IPS DF 6.9 (cell line): ENCODE results near the gene DSCAM.

Experiments
- DNase-seq: peaks from one replicate; pipeline ENCODE4 v3.0.0-alpha.2; 2013; ENCODE audit warnings: low read depth, low spot score
- H3K27ac ChIP-seq: one replicate; pipeline ENCODE4 v1.5.1; 2013; ENCODE audit warnings: low read length, control low read depth
- H3K27me3 ChIP-seq: 2 replicates; pipeline ENCODE4 v1.6.1; 2013; ENCODE audit warnings: mild to moderate bottlenecking, low read length; ENCODE audit not compliant: control insufficient read depth, insufficient read depth
- H3K36me3 ChIP-seq: 2 replicates; pipeline ENCODE4 v1.6.1; 2013; ENCODE audit warnings: low read length; ENCODE audit not compliant: control insufficient read depth, insufficient read depth
- H3K4me1 ChIP-seq: 2 replicates; pipeline ENCODE4 v1.6.1; 2013; ENCODE audit warnings: low read length; ENCODE audit not compliant: control insufficient read depth, insufficient read depth
- H3K4me3 ChIP-seq: 2 replicates; pipeline ENCODE4 v1.5.1; 2013; ENCODE audit warnings: mild to moderate bottlenecking, low read length
- H3K9me3 ChIP-seq: 2 replicates; pipeline ENCODE4 v1.6.1; 2013; ENCODE audit warnings: low read length, inconsistent platforms; ENCODE audit not compliant: control insufficient read depth, insufficient read depth
- WGBS: extraction: QIAGEN DNeasy Blood & Tissue Kit; methylation state at CpG from one replicate; pipeline ENCODE4 v1.1.7; 2013; ENCODE audit warnings: mixed read lengths, missing lambda C conversion rate; ENCODE audit not compliant: insufficient read length, insufficient coverage; 5-methylcytosine and 5-hydroxymethylcytosine counted together

DSCAM gene

DNA sequence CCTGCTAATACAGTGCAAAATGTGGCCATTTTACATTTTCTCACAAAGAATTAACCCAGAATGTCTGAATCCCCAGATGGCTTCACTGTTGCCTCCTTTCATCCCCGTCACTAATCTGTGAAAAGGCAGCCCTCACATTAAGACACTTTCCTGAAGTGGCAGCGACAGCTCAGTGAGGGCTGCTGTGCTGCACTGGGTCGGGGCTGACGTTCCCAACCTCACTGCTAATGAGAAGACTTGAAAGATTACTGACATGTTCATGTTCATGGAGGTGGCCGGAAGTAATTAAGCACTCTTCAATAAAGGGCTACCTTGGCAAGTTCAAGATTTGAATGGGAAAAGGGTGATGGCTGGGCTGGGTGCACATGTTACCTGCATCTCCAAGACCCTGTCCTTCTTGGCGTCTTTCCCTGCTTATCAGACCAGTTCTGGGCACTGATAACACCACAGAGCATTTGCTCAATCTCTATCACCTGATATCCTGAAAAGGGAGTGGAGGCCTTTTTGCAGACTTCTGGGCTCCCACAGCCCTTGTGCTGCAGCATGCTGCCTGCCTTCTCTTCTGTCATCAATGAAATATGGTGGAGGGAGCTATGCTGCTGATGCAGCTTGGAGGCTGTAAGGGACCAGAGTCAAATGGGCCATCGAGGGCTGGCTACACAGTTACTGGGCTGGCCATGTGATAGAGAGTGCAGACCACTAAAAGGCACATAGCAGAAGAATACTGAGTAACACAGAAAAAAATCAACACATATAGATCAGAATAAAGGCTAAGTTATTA, 596.3 kb downstream of the DSCAM start:
- no peaks in the 10 kb centered on the region for H3K27me3 ChIP-seq
- DNase-seq, result no peak
- H3K36me3 ChIP-seq, result no peaks in the 10 kb centered on the region
- no peaks in the 10 kb centered on the region for H3K4me1 ChIP-seq
- WGBS, result no CpG with 5 or more reads among the region's 7 CpGs
- peaks cover 12% of the 10 kb centered on the region for H3K9me3 ChIP-seq
- no peak overlapping the region for H3K4me3 ChIP-seq
- no peak overlapping the region for H3K27ac ChIP-seq

GRCh38 chr21:40244981-40245380, 602.0 kb downstream of the DSCAM start:
- Histone ChIP-seq H3K9me3 (peaks cover 13% of the 10 kb centered on the region), H3K4me1 (no peaks in the 10 kb centered on the region), H3K4me3 (no peak overlapping the region), H3K27me3 (no peaks in the 10 kb centered on the region), H3K36me3 (no peaks in the 10 kb centered on the region), H3K27ac (no peak overlapping the region)
- DNase-seq, result no peak
- WGBS, result no CpG with 5 or more reads among the region's 4 CpGs

DNA sequence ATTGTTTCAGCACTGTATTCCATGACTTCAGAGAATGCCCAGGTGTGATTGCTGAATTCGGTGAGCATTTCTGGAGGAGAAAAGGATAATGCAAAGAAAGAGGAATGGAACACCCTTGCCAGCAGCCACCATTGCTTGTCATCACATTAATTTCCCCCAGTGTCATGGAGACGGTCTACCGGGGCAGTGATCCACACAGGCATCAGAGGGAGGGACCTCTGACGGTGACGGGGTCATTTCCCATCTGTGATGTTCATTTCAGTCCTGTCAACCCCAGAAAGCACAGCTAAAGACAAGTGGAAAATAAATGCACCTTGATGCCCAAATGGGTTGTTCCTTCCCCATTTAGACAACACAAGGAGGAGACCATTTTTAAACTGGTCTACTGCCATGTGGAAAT, 603.3 kb downstream of the DSCAM start:
- H3K36me3 ChIP-seq, result no peaks in the 10 kb centered on the region
- no CpG with 5 or more reads among the region's 5 CpGs for WGBS
- no peak overlapping the region for H3K27ac ChIP-seq
- H3K27me3 ChIP-seq, result no peaks in the 10 kb centered on the region
- no peaks in the 10 kb centered on the region for H3K4me1 ChIP-seq
- no peak overlapping the region for H3K4me3 ChIP-seq
- DNase-seq, result no peak
- H3K9me3 ChIP-seq, result peaks cover 12% of the 10 kb centered on the region

DNA sequence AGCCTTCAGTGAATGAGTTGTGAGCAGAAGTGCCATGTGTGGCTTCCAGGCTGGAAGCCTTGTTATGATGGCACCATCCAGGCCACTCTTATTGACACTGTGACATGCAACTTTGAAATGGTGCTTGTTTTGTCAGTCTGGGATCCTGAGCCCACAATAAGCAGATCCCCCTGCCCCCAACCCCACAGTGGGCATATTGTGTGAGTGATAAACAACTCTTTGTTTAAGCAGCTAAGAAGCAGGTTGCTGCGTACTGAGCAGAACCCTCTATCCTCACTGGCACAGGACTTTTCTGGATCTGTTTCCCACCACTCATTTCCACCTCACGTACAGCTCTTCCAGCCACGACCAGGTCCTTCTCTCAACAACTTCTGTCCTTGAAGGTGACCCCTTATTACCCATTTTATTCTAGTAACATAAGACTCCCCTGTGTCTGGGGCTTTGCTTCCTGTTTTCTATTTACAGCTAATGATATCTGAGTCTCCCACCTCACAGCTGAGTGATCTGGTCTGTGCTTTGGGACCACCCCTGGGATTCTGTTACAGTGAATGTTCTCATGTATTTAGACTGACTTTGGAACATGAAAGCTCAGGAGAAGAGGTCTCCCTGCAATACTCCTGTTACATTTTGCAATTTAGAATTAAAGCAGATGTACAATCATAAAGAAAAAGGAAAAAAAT, 604.2 kb downstream of the DSCAM start:
- no CpG with 5 or more reads among the region's 3 CpGs for WGBS
- H3K36me3 ChIP-seq, result no peaks in the 10 kb centered on the region
- H3K4me1 ChIP-seq, result no peaks in the 10 kb centered on the region

DNA sequence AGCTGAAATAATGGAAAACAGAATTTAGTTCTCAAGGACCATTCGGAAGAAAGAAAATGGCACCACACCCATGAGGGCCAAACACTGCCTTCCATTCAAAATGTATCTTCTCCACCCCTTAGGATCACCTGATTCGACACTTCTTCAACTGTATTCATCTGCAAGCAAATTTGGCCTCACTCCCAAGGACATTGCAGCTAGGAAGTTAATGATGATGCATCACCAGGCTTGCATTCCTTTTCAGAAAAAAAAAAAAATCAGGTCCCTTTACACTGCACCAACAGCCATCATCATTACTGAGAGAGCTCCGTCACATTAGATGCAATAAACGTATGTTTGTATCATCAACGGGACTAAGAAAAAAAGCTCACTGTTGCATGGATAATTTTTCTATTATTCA, 611.4 kb downstream of the DSCAM start:
- no peaks in the 10 kb centered on the region for H3K27me3 ChIP-seq
- peaks cover 13% of the 10 kb centered on the region for H3K9me3 ChIP-seq
- H3K4me1 ChIP-seq, result no peaks in the 10 kb centered on the region
- no CpG with 5 or more reads among the region's 5 CpGs for WGBS
- H3K27ac ChIP-seq, result no peak overlapping the region
- H3K4me3 ChIP-seq, result no peak overlapping the region
- no peaks in the 10 kb centered on the region for H3K36me3 ChIP-seq
- DNase-seq, result no peak

More for the DNA sequence above, 604.2 kb downstream of the DSCAM start:
- DNase-seq, result no peak
- no peaks in the 10 kb centered on the region for H3K27me3 ChIP-seq
- no peak overlapping the region for H3K27ac ChIP-seq
- no peak overlapping the region for H3K4me3 ChIP-seq
- peaks cover 14% of the 10 kb centered on the region for H3K9me3 ChIP-seq

- Histone ChIP-seq H3K9me3 (peaks cover 6% of the 10 kb centered on the region), H3K27ac (no peak overlapping the region), H3K36me3 (no peaks in the 10 kb centered on the region), H3K27me3 (no peaks in the 10 kb centered on the region), H3K4me3 (no peak overlapping the region), H3K4me1 (no peaks in the 10 kb centered on the region)
- no peak for DNase-seq
- WGBS, result no CpG with 5 or more reads among the region's 2 CpGs
Measured at GRCh38 chr21:40231979-40232378, 615.0 kb downstream of the DSCAM start.

DNA sequence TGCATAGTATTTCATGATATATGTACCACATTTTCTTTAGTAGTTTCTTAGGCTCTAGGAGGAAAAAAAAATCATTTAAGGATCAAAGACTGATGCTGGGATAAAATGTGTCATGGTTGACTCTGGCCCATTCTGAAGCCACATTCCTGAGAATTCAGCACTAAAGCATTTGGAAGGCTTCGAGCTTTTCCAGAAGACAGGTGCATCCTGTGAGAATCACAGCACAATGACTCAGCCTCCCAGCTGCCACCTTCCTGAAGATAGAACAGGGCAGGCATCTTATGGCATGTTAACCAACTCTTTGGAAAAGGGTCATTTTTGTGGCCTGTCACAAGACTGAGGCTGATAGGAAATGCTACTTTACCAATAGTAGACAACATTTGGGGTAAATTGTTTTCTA, 619.9 kb downstream of the DSCAM start:
- Histone ChIP-seq H3K27ac (no peak overlapping the region), H3K4me1 (no peaks in the 10 kb centered on the region), H3K36me3 (no peaks in the 10 kb centered on the region), H3K4me3 (no peak overlapping the region), H3K27me3 (no peaks in the 10 kb centered on the region), H3K9me3 (peaks cover 6% of the 10 kb centered on the region)
- WGBS, result no CpG with 5 or more reads among the region's 1 CpG
- no peak for DNase-seq

- no peaks in the 10 kb centered on the region for H3K27me3 ChIP-seq
- no peak overlapping the region for H3K4me3 ChIP-seq
- no peaks in the 10 kb centered on the region for H3K4me1 ChIP-seq
- H3K9me3 ChIP-seq, result peaks cover 8% of the 10 kb centered on the region
- DNase-seq, result no peak
- no peak overlapping the region for H3K27ac ChIP-seq
- no peaks in the 10 kb centered on the region for H3K36me3 ChIP-seq
- WGBS, result no CpG with 5 or more reads among the region's 2 CpGs
Measured at GRCh38 chr21:40215941-40216340, 631.0 kb downstream of the DSCAM start.

DNA sequence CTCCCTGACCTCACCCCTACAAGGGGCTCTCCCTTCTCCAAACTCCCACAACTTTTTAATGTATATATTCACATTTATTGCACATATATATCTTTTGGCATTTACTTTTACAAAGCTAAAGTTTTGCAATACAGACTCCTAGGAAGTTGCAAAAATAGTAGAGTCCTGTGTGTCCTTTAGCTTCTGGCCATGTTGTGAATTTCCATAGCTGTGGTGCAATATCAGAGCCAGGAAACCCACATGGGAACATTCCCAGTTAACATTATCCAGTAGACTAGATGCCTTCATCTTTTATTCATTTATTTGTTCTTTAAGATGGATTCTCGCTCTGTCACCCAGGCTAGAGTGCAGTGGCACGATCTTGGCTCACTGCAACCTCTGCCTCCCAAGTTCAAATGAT, 636.7 kb downstream of the DSCAM start:
- peaks cover 12% of the 10 kb centered on the region for H3K9me3 ChIP-seq
- H3K4me3 ChIP-seq, result no peak overlapping the region
- no CpG with 5 or more reads among the region's 2 CpGs for WGBS
- no peaks in the 10 kb centered on the region for H3K4me1 ChIP-seq
- no peaks in the 10 kb centered on the region for H3K27me3 ChIP-seq
- no peak overlapping the region for H3K27ac ChIP-seq
- H3K36me3 ChIP-seq, result no peaks in the 10 kb centered on the region
- no peak for DNase-seq

- WGBS, result no CpG with 5 or more reads among the region's 5 CpGs
Measured at GRCh38 chr21:40208948-40209345, 638.0 kb downstream of the DSCAM start.

More at GRCh38 chr21:40208948-40209345, 638.0 kb downstream of the DSCAM start:
- H3K36me3 ChIP-seq, result no peaks in the 10 kb centered on the region
- DNase-seq, result no peak
- H3K4me1 ChIP-seq, result no peaks in the 10 kb centered on the region
- H3K27ac ChIP-seq, result no peak overlapping the region
- peaks cover 16% of the 10 kb centered on the region for H3K9me3 ChIP-seq
- no peaks in the 10 kb centered on the region for H3K27me3 ChIP-seq
- no peak overlapping the region for H3K4me3 ChIP-seq
